PFSK-1 (cell line): ENCODE measurements around the gene EOGT.

ENCODE experiments used
- FOXP2 ChIP-seq: optimal IDR thresholded peaks from 2 replicates; pipeline ENCODE3; 2011; ENCODE audit warnings: borderline replicate concordance, control low read depth, inconsistent platforms; ENCODE audit not compliant: insufficient read depth; ENCODE audit errors: extremely low read length, extremely low read depth
- POLR2AphosphoS5 ChIP-seq: IDR thresholded peaks from 2 replicates; pipeline ENCODE4 v1.6.1; 2012; ENCODE audit warnings: low read depth, mild to moderate bottlenecking, control low read depth, low read length, moderate library complexity
- REST ChIP-seq, 2 experiments: IDR thresholded peaks; 2 replicates each; pipeline versions ENCODE4 v1.6.1 to v1.8.0; 2011 to 2012; ENCODE audit warnings: low read depth in 2 of 2, low read length in 2 of 2, control low read depth in 1 of 2, inconsistent platforms in 1 of 2, mild to moderate bottlenecking in 1 of 2, moderate library complexity in 1 of 2; ENCODE audit not compliant: insufficient read depth in 1 of 2
- SIN3A ChIP-seq: IDR thresholded peaks from 2 replicates; pipeline ENCODE4 v1.6.1; 2012; ENCODE audit warnings: mild to moderate bottlenecking, low read length, moderate library complexity, borderline replicate concordance; ENCODE audit not compliant: insufficient read depth
- TAF1 ChIP-seq: IDR thresholded peaks from 2 replicates; pipeline ENCODE4 v1.6.1; 2012; ENCODE audit warnings: low read length, control low read depth, borderline replicate concordance; ENCODE audit not compliant: insufficient read depth

EOGT gene

DNA sequence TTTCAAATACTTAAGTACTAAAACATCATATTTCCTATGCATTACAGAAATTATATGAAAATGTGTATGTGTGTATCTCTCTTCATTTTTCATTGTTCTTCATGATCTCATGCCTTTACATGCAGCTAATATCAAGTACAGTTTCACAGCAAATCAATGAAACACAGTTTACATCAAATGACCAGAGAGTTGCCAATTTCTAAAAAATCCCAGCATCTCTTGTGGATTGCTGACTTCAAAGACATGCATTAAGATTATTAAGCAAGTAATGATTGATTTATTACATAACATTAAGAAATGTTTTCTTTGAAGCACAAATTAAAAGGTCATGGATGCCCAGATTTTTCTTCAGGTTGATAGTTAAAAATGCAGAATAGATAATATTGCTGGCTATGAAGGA lies 50.1 kb downstream of the EOGT start:
- TF ChIP-seq TAF1 (no peak), SIN3A (no peak), REST (IDR thresholded peaks at IDR 0.05; ENCODE audit: insufficient read depth in 1 of 2, low read depth in 2 of 2, low read length in 2 of 2) (no peak), FOXP2 (no peak), POLR2AphosphoS5 (no peak)

GRCh38 chr3:68958932-68959331 lies 54.6 kb downstream of the EOGT start:
- TF ChIP-seq FOXP2 (no peak), SIN3A (no peak), POLR2AphosphoS5 (no peak), REST (IDR thresholded peaks at IDR 0.05; ENCODE audit: insufficient read depth in 1 of 2, low read depth in 2 of 2, low read length in 2 of 2) (no peak), TAF1 (no peak)

DNA sequence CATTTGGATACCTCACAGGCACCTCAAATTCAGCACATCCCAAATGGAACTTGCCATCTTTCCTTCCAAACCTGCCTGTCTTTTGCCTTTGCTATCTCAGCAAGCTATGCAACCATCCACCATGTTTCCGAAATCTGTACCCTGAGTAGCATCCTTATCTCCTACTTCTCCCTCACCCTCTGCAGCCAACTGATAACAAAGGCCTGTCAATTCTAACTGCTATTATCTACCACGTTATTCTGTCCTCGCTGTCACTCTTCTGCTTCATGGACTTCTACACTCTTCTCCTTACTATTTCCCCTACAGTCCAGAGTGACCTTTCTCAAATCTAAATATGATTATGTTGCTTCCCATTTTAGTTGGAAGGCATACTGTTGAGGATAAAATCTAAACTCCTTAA lies 55.6 kb downstream of the EOGT start:
- TF ChIP-seq REST (IDR thresholded peaks at IDR 0.05; ENCODE audit: insufficient read depth in 1 of 2, low read depth in 2 of 2, low read length in 2 of 2) (no peak), TAF1 (no peak), POLR2AphosphoS5 (no peak), SIN3A (no peak), FOXP2 (no peak)

DNA sequence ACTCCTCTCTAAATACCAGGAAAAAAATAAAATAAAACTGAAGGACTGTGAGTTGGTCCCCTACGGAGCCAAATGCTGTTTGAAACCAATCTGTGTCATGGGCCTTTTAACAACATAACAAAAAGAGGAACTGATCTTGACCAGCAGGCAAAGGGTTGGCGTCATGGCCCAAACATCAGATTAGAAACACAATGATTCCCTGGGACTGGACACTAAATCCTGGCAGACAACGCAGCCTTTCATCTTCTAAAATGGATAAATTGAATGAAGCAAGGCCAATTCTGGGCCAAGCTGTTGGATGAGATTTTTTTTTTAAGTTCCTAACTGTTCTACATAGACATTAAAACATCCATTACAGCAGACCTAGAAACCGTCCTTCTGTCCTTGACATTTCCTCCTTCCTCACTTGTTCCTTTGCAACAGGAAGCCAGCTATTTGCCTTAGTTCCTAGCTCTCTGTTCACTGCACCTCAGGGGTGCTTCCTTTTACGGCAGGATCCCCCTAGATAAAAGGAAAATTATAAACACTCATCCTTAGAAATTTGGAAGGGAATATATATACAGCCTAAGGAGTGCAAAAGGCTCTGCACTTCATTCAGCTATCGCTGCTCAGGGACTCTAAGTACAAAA lies 59.6 kb downstream of the EOGT start:
- TF ChIP-seq POLR2AphosphoS5: no peak
- TF ChIP-seq REST (IDR thresholded peaks at IDR 0.05; ENCODE audit: insufficient read depth in 1 of 2, low read depth in 2 of 2, low read length in 2 of 2): no peak
- TF ChIP-seq FOXP2: no peak
- TF ChIP-seq SIN3A: no peak
- TF ChIP-seq TAF1: no peak

GRCh38 chr3:68945225-68945624 lies 68.3 kb downstream of the EOGT start:
- TF ChIP-seq TAF1 (no peak), SIN3A (no peak), POLR2AphosphoS5 (no peak), REST (IDR thresholded peaks at IDR 0.05; ENCODE audit: insufficient read depth in 1 of 2, low read depth in 2 of 2, low read length in 2 of 2) (no peak), FOXP2 (no peak)
